GM23338 (cell line): Measurements from ENCODE around the gene MAP2K1. TPM values are rescaled to one million over a fixed set of nuclear protein-coding genes. Genes with fewer than 3 reads are reported as not detected.

Experiments
- ATAC-seq: fragments of 200-7000 bp; cut with Tn5 transposase; 3 replicates; pipeline ENCODE4 v1.9.1; 2020
- DNase-seq: peaks from one replicate; pipeline ENCODE4 v3.0.0-alpha.2; 2015; ENCODE audit warnings: low spot score
- H2AFZ ChIP-seq: fragments of 200-600 bp; sonication (generic); 2 replicates; pipeline ENCODE4 v1.8.0; 2016; ENCODE audit warnings: antibody characterized with exemption, mild to moderate bottlenecking, moderate library complexity
- H3F3A ChIP-seq: fragments of 200-600 bp; sonication (generic); replicated peaks from 2 replicates; pipeline ENCODE4 v1.8.0; 2017; ENCODE audit warnings: antibody characterized with exemption, mixed run types, low read depth
- H3K27ac ChIP-seq: fragments of 200-600 bp; sonication (generic); 2 replicates; pipeline ENCODE4 v1.6.1; 2016; ENCODE audit warnings: low read depth
- H3K27me3 ChIP-seq: fragments of 200-600 bp; sonication (generic); 2 replicates; pipeline ENCODE4 v1.8.0; 2016; ENCODE audit warnings: mild to moderate bottlenecking, mixed run types, moderate library complexity; ENCODE audit not compliant: insufficient read depth
- H3K36me3 ChIP-seq: fragments of 200-600 bp; sonication (generic); 2 replicates; pipeline ENCODE4 v1.8.0; 2016; ENCODE audit warnings: mild to moderate bottlenecking; ENCODE audit not compliant: insufficient read depth
- H3K4me1 ChIP-seq: fragments of 200-600 bp; sonication (generic); 2 replicates; pipeline ENCODE4 v1.8.0; 2016; ENCODE audit warnings: mild to moderate bottlenecking, moderate library complexity; ENCODE audit not compliant: insufficient read depth
- H3K4me2 ChIP-seq: fragments of 200-600 bp; sonication (generic); 2 replicates; pipeline ENCODE4 v1.7.1; 2017; ENCODE audit warnings: mixed run types
- H3K4me3 ChIP-seq: fragments of 200-600 bp; sonication (generic); 2 replicates; pipeline ENCODE4 v1.6.1; 2016; ENCODE audit warnings: mixed run types
- H3K79me2 ChIP-seq: fragments of 200-600 bp; sonication (generic); replicated peaks from 2 replicates; pipeline ENCODE4 v1.8.0; 2017; ENCODE audit warnings: mild to moderate bottlenecking; ENCODE audit not compliant: insufficient read depth
- H3K9me2 ChIP-seq: fragments of 200-600 bp; sonication (generic); 2 replicates; pipeline ENCODE4 v1.8.0; 2017; ENCODE audit not compliant: insufficient read depth
- H4K20me1 ChIP-seq: fragments of 200-600 bp; sonication (generic); replicated peaks from 2 replicates; pipeline ENCODE4 v1.8.0; 2017; ENCODE audit warnings: mild to moderate bottlenecking; ENCODE audit not compliant: insufficient read depth
- H3K27ac Mint-ChIP-seq: 2 replicates; pipeline ENCODE4 v1.8.0; 2020; ENCODE audit warnings: inconsistent platforms, mild to moderate bottlenecking, moderate library complexity, mixed read lengths
- H3K27me3 Mint-ChIP-seq: 3 replicates; pipeline ENCODE4 v1.8.0; 2022; ENCODE audit warnings: low read depth, mild to moderate bottlenecking, moderate library complexity, mixed read lengths, inconsistent platforms; ENCODE audit not compliant: insufficient read depth, poor library complexity
- H3K36me3 Mint-ChIP-seq: 3 replicates; pipeline ENCODE4 v1.8.0; 2021; ENCODE audit warnings: low read depth, mild to moderate bottlenecking, inconsistent platforms, moderate library complexity, mixed read lengths
- H3K4me1 Mint-ChIP-seq: 3 replicates; pipeline ENCODE4 v1.8.0; 2020; ENCODE audit warnings: mild to moderate bottlenecking, inconsistent platforms, mixed read lengths
- H3K4me3 Mint-ChIP-seq: 3 replicates; pipeline ENCODE4 v1.8.0; 2021; ENCODE audit warnings: moderate library complexity, mild to moderate bottlenecking, inconsistent platforms, mixed read lengths
- H3K9me3 Mint-ChIP-seq: 3 replicates; pipeline ENCODE4 v1.8.0; 2020; ENCODE audit warnings: moderate library complexity, mild to moderate bottlenecking, inconsistent platforms, mixed read lengths
- CREB1 ChIP-seq: fragments of 250-450 bp; sonication (Bioruptor Pico); IDR thresholded peaks from 2 replicates; pipeline ENCODE4 v1.5.0; 2020; ENCODE audit warnings: low read depth, mild to moderate bottlenecking, moderate library complexity
- CTCF ChIP-seq, 2 experiments: fragments of 200-600 bp in 1 of 2; sonication (generic) in 1 of 2; conservative IDR thresholded peaks; 2 replicates each; pipeline versions ENCODE4 v1.5.1 to v1.6.1; 2016 to 2017; ENCODE audit warnings: antibody characterized with exemption in 2 of 2, low read depth in 2 of 2, mild to moderate bottlenecking in 2 of 2, moderate library complexity in 1 of 2
- POLR2AphosphoS5 ChIP-seq: IDR thresholded peaks from 2 replicates; pipeline ENCODE4 v1.6.1; 2016; ENCODE audit warnings: antibody characterized with exemption, low read depth
- REST ChIP-seq: IDR thresholded peaks from one replicate; pipeline ENCODE4 v1.6.1; 2018; ENCODE audit warnings: antibody characterized with exemption; ENCODE audit not compliant: unreplicated experiment
- STAT1 ChIP-seq: IDR thresholded peaks from one replicate; pipeline ENCODE4 v1.6.1; 2016; ENCODE audit warnings: antibody characterized with exemption; ENCODE audit not compliant: unreplicated experiment
- ZNF114 ChIP-seq: fragments of 250-450 bp; sonication (Bioruptor Pico); IDR thresholded peaks from 2 replicates; pipeline ENCODE4 v1.5.0; 2020; ENCODE audit warnings: mild to moderate bottlenecking, moderate library complexity
- polyA plus RNA-seq: library from polyadenylated mRNA; unstranded; fragments of >200 nt; fragmentation: Nextera tagmentation; extraction: Ambion mirVana; gene quantifications from 2 replicates; pipeline ENCODE4 v1.2.1, GENCODE V29; 2016
- total RNA-seq: library from RNA; depleted of rRNA; stranded (reverse); fragments of >200 nt; shearing (Covaris generic); gene quantifications from 2 replicates; pipeline ENCODE4 v1.2.3, GENCODE V29; 2014

The MAP2K1 gene
- total and polyA plus RNA-seq, 2 experiments from 2014 or later, result 42.0 to 68.5 TPM

- TF ChIP-seq CREB1 (CRISPR knock-in tag) (no peak), CTCF (conservative IDR thresholded peaks at IDR 0.05; ENCODE audit: low read depth in 2 of 2) (no peak)
These were observed 16.7 kb upstream of the MAP2K1 start (continued) for GRCh38 chr15:66369773-66370651.

GRCh38 chr15:66374179-66374578, 12.5 kb upstream of the MAP2K1 start:
- Histone ChIP-seq H3K9me2 (no peaks in the 10 kb centered on the region), H2AFZ (no peak overlapping the region), H3F3A (no peaks in the 10 kb centered on the region), H3K4me3 (no peak overlapping the region), H3K27me3 (no peaks in the 10 kb centered on the region), H4K20me1 (no peaks in the 10 kb centered on the region), H3K36me3 (no peaks in the 10 kb centered on the region), H3K4me1 (peaks cover 8% of the 10 kb centered on the region), H3K79me2 (no peaks in the 10 kb centered on the region), H3K27ac (no peak overlapping the region), H3K4me2 (no peak overlapping the region)
- no peak overlapping the region for H3K4me3 Mint-ChIP-seq
- DNase-seq (no peak), ATAC-seq (no peak)
- peaks cover 2% of the 10 kb centered on the region for H3K27me3 Mint-ChIP-seq
- H3K36me3 Mint-ChIP-seq, result no peaks in the 10 kb centered on the region
- no peak for TF ChIP-seq STAT1
- H3K9me3 Mint-ChIP-seq, result peaks cover 10% of the 10 kb centered on the region; the same call in 2 of the 3 replicates
- peaks cover 11% of the 10 kb centered on the region for H3K4me1 Mint-ChIP-seq
- no peak overlapping the region for H3K27ac Mint-ChIP-seq

- Histone ChIP-seq H3K27me3 (no peaks in the 10 kb centered on the region), H2AFZ (no peak overlapping the region), H3K4me2 (no peak overlapping the region), H3K27ac (no peak overlapping the region), H3F3A (no peaks in the 10 kb centered on the region), H3K79me2 (no peaks in the 10 kb centered on the region), H4K20me1 (no peaks in the 10 kb centered on the region), H3K9me2 (no peaks in the 10 kb centered on the region), H3K4me1 (no peaks in the 10 kb centered on the region), H3K36me3 (no peaks in the 10 kb centered on the region), H3K4me3 (no peak overlapping the region)
- Mint-ChIP-seq H3K4me3 (no peak overlapping the region), H3K9me3 (peaks cover 10% of the 10 kb centered on the region; the same call in 2 of the 3 replicates), H3K27ac (no peak overlapping the region), H3K27me3 (peaks cover 2% of the 10 kb centered on the region), H3K36me3 (no peaks in the 10 kb centered on the region), H3K4me1 (no peaks in the 10 kb centered on the region)
- DNase-seq (no peak), ATAC-seq (no peak)
- no peak for TF ChIP-seq CTCF (conservative IDR thresholded peaks at IDR 0.05; ENCODE audit: low read depth in 2 of 2)
- no peak for TF ChIP-seq ZNF114 (CRISPR knock-in tag)
- TF ChIP-seq REST, result no peak
- no peak for TF ChIP-seq POLR2AphosphoS5
These were observed 7.8 kb upstream of the MAP2K1 start for GRCh38 chr15:66378814-66379430.
